ENCODE data around the gene LRP8.

The LRP8 gene

DNA sequence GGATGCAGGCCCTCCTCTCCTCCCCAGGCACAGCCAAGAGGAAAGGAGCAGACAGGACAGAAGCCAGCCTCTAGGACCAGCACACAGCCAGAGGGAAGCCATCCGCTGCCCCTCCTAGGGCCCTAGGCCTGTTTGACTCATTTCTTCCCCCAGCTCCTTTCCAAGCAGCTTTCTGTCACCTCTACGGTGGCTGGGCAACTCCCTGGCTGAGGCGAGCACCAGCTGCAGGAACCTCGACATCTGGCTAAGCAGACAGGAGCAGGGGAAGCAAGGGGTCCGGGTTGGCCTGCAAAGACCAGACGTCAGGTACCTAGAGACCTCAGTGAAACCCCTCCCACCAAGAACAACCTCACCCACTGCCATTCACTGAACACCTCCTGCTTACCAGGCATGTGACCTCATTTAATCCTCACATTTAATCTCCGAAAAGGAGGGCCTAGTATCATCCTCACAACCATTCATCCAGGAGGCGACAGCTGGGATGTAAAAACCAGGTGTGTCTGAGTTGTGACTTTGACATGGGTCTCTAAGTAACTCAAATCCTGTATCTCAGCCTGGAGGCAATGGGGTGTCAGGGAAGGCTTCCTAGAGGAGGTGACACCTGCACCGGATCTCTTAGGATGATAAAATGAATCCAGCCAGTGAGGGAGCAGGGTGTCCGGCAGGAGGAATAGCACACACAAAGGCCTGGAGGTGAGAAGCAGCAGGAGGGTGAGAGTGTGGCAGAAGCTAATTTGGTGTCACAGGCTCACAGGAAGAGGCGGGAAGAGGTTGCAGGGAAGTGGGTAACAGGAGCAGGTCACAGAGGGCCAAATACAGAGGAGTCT is 5.9 kb downstream of the LRP8 start:
- no peak for DNase-seq

DNA sequence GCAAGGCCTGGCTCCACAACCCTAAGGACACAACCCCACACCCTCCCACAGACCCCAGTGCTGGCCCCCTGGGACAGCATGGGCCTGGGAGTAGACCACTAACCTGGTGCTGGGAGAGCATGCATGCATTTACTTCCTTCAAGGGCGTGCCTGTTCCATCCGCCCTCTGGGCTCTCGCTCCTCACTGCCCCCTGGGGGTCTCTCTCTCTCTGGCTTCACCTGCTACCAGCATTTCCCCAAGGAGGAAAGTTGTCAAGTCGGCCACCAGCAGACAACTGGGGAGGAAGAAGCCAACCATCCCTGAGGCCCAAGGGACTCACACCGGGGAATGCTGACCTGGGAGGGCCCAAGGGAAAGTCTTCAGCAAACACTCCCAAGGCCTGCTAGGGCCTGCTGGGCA is 6.5 kb downstream of the LRP8 start:
- DNase-seq, result no peak

DNA sequence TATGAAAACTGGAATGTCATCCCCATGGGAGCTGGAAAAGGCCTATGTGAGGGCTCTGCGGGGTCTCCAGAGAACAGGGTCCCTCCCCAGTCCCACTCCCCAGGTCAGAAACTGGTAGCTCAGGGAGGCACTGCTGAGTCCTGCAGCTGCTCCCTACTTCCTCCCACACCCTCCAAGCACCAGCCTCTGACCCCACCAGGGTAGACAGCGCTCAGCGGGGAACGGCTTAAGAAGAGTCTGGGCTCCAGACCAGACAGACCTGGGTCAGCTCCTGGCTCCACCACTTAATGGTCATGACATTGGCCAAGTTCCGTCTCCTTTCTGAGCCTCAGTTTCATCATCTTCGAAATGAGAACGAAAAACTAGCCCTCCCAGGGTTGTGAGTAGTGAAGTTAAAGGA is 7.2 kb downstream of the LRP8 start:
- no peak for DNase-seq

- DNase-seq, result no peak
Measured at GRCh38 chr1:53319296-53320101, 8.4 kb downstream of the LRP8 start.

GRCh38 chr1:53317646-53318539 is 10.0 kb downstream of the LRP8 start:
- DNase-seq, result no peak

GRCh38 chr1:53316766-53317581 is 10.9 kb downstream of the LRP8 start:
- DNase-seq, result no peak

DNA sequence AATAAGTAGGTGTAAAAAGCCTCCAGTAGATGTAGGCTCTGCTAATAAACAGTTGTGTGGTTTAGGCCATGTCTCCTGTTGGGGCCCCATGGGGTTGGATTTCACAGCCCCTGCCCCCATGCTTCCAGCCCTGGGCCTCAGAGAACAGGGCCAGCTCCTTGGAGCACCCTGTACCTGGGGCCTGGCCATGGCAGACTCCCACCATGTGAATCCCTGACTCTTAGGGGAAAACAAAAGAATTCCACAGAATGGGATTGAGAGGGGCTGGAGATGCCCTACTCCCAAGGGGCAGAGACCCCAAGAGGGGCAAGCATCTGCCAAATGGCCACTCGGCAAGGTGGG is 11.5 kb downstream of the LRP8 start:
- no peak for DNase-seq

- no peak for DNase-seq
Measured at GRCh38 chr1:53315456-53316423, 12.1 kb downstream of the LRP8 start.

DNA sequence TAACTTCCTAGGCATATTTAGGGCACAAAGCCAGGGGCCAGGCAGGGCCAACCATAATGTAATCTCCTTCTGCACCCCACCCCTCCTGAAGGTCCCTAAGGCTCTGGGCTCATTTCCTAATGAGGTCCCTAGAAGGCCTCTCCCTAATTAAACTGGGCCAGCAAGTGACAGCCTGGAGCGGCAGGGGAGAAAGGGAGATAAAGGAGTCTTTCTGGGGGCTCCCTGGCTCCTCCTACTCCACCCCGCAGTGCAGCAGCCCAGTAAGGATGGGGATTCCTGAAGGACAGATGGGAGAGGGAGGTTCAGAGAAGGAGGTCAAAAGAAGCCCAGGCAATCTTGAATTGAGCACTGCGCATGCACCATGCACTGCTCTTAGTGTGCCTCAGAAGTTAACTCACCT is 12.8 kb downstream of the LRP8 start:
- no peak for DNase-seq

GRCh38 chr1:53314606-53315005 is 13.3 kb downstream of the LRP8 start:
- no peak for DNase-seq

DNA sequence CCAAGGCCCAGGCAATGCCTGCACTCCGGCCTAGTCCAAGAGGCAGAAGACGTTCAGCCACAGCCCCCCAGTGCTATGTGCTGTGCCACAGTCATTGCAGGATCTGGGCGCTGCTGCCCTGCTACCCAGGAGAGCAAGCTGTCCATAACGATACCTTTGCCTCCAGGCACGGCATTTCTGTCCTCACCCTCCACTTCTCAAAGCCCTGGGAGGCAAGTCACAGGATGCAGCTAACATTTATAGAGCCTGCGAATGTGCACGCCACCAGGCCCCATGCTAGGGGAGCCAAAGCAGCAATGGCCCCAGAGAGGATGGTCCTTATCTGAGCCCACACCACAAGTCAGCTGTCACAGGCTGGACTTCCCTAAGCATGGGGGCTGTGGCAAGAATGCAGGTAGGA is 13.8 kb downstream of the LRP8 start:
- no peak for DNase-seq

- no peak for DNase-seq
Measured at GRCh38 chr1:53313556-53313955, 14.3 kb downstream of the LRP8 start.

DNA sequence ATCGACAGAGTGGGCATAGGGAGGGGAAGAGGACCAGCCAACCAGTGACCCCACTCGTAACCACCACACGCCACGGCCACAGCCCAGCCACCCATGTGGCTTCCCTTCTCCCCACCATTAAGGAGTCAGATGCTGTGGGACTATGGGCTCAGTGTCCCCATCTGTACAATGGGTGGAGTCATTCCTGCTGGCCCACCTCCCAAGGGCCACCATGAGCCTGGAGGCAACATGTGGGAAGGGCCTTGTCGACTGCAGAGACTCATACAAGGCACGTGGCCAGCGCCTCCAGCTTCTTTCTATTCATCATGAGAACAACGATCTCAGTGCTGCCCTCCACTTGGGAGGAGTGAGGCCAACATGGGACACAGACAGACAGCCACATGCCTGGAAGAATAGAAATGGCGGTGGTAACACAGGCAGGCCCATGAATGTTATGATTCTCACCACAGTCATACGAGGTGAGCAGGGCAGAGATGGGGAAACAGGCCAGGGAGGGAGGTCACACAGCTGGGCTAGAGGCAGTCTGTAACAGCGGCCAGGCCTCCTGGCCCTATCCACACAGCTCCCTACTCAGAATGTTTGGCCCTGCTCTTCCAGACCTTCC is 16.1 kb downstream of the LRP8 start:
- DNase-seq, result no peak

- DNase-seq, result no peak
Measured at GRCh38 chr1:53310847-53311681, 16.8 kb downstream of the LRP8 start.

GRCh38 chr1:53309802-53310201 is 18.1 kb downstream of the LRP8 start:
- DNase-seq, result no peak

DNA sequence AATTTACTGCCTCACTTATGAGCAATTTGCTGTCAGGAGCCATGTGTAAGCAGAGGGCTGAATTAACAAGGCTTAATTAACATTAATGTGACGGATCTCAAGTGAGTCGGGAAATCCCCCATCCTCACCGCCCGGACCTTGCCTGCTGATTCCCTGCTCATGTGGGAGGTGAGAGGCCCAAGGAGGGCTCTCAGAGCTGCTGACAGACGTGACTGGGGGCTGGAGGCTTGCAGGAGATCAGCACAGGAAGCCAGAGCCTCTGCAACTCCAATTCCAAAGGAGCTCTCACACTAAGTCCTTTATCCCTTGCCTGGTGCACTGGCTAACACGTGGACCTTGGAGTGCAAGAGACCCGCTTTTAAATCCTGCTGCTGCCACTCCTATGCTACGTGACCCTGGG is 19.4 kb downstream of the LRP8 start:
- no peak for DNase-seq

GRCh38 chr1:53307037-53307436 is 20.8 kb downstream of the LRP8 start:
- no peak for DNase-seq

DNA sequence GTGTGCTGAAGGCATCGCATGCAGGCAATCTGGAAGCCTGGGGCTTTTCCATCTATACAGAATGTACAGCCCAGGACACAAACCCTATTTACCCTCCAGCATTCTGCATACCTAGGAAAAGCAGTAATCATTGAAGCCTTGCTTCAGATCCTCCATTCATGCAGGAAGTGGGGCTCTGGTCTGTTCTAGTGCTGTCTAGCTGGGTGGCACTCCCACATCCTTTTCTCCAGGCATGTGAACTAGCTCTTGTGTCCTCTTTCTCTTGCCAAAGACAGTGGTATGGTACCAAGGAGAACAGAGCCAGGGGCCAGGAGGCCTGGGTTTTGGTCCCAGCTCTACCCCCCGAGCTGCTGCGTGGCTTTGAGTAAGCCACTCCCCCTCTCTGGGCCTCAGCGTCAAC is 21.7 kb downstream of the LRP8 start:
- DNase-seq, result no peak

DNA sequence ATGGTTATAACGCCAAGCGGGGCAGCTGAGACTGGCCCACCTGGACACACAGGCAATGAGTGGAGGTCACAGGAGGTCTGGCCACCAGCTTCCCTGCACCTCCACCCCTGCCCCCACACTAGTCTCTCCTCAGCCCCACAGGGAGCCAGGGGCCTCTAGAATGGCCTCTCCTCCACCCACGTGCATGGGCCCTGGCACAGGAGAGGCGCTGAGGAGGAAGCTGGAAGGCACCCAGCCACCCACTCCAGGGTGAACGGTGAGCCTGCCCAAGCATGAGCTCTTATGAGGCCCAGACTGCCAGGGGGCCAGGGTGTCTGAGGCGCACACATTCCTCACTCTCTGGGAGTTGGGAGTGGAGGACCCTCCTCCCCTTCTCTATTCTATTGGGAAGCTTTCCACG is 22.2 kb downstream of the LRP8 start:
- no peak for DNase-seq

DNA sequence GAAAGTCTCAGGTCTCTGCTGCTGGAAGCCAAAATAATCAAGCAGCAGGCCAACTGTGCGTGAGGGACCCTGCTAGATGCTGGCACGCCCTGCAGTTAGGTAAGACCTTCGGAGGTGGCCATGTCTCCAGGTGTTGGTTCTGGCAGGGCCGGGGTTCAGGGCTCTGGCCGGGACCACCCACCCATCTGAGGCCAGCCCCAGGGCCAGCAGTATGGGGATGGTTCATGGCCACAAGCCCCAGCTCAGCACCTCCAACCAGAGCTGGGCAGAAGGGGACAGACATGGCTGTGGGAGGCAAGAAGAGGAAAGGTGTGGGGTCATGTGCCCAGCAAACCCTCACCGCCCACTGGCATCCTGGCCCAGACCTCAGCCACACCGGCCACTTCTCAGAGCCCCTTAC is 23.3 kb downstream of the LRP8 start:
- DNase-seq, result no peak
